ENCODE results near the gene ERN1. TPM values are rescaled to one million over a fixed set of nuclear protein-coding genes. Genes with fewer than 3 reads are reported as not detected.

Gene ERN1
- total RNA-seq, 4 donors from 2014 or later = 17.2 to 30.0 (median 24.0) TPM

GRCh38 chr17:64094412-64094811 lies 35.5 kb downstream of the ERN1 start:
- Histone ChIP-seq H3K4me1 (no peaks in the 10 kb centered on the region), H3K27me3 (no peaks in the 10 kb centered on the region), H3K27ac (no peak overlapping the region), H3K4me3 (no peak overlapping the region), H3K9me3 (no peaks in the 10 kb centered on the region), H3K36me3 (peaks cover 0 to 15% (median 0%) of the 10 kb centered on the region in 3 donors)
- DNase-seq = no peak
- no peak for TF ChIP-seq POLR2A (IDR thresholded peaks at IDR 0.05)
- TF ChIP-seq, protein P1, sequence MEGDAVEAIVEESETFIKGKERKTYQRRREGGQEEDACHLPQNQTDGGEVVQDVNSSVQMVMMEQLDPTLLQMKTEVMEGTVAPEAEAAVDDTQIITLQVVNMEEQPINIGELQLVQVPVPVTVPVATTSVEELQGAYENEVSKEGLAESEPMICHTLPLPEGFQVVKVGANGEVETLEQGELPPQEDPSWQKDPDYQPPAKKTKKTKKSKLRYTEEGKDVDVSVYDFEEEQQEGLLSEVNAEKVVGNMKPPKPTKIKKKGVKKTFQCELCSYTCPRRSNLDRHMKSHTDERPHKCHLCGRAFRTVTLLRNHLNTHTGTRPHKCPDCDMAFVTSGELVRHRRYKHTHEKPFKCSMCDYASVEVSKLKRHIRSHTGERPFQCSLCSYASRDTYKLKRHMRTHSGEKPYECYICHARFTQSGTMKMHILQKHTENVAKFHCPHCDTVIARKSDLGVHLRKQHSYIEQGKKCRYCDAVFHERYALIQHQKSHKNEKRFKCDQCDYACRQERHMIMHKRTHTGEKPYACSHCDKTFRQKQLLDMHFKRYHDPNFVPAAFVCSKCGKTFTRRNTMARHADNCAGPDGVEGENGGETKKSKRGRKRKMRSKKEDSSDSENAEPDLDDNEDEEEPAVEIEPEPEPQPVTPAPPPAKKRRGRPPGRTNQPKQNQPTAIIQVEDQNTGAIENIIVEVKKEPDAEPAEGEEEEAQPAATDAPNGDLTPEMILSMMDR (IDR thresholded peaks at IDR 0.05) = no peak

DNA sequence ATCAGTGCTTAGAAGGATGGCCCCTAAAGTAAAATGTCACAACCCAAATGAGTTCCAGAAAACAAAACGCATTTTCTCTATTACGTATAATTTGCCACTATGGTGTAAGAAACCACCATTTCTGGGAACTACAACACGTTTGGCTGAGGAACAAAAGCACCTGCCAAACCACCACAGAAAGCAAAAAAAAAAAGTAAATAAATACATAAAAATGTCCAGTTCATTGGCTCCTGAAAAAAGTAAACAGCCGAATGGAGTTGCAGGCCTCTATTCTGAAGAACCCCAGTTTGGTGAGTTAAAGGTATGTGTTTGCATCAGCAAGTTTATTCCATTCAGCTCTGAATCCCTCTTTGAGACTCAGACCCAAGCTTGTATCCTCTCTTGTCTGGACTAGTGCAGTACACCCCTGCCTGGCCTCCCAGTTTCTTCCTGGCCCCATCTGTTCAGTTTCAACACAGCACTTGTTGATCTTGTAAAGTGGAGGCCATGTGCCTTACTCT lies 36.9 kb downstream of the ERN1 start:
- H3K4me1 ChIP-seq = no peaks in the 10 kb centered on the region
- H3K27me3 ChIP-seq = no peaks in the 10 kb centered on the region
- peak overlapping the region in 1 of 4 donors; percentile 3 for H3K27ac ChIP-seq
- no peak for DNase-seq
- no peaks in the 10 kb centered on the region for H3K9me3 ChIP-seq
- peaks cover 0 to 15% (median 0%) of the 10 kb centered on the region in 3 donors for H3K36me3 ChIP-seq
- no peak for TF ChIP-seq POLR2A (IDR thresholded peaks at IDR 0.05)
- TF ChIP-seq, protein P1 (IDR thresholded peaks at IDR 0.05) = no peak
- H3K4me3 ChIP-seq = no peak overlapping the region

DNA sequence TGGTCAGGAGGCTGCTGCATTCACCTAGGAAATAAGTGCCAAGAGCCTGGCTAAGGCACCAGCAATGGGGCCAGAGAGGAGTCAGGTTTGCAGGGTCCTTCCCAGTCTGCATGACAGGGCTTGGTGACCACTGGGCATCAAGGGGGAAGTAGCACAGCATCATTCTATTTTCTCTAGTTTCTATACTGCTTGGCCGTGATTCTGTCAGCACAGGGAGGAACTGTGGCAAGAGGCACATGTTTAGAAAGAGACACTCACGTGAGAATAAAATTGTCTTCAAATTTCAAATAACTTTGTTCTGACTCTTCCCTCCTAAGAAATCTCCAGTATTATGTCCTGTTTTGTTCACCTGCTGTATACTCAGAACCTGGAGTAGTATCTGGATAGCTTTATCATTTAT lies 37.8 kb downstream of the ERN1 start:
- peak overlapping the region in 1 of 4 donors; percentile 7 for H3K27ac ChIP-seq

DNA sequence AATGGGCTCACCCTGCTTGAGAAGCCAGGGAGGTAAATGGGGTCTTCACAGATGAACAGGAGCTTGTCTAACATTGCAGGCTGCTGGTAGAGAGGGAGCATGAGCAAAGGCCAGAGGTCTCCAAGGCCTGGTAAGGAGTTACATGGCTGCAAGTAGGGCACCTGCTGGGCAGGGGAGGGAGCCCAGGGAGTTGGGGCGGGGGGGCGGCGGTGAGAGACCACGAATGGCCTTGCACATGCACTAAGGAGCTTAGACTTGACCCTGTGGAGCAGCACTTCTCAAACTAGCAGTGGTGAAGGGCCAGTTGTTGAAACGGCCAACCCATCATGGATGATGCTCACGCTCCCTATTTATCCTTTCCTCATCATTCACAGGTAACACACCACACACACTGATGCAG lies 38.4 kb downstream of the ERN1 start:
- Histone ChIP-seq H3K27ac (peak overlapping the region in 1 of 4 donors; percentile 7), H3K27me3 (no peaks in the 10 kb centered on the region), H3K36me3 (peaks cover 0 to 6% (median 0%) of the 10 kb centered on the region in 3 donors), H3K9me3 (no peaks in the 10 kb centered on the region), H3K4me1 (no peaks in the 10 kb centered on the region), H3K4me3 (no peak overlapping the region)
- TF ChIP-seq POLR2A (IDR thresholded peaks at IDR 0.05) = no peak
- TF ChIP-seq, protein P1 (IDR thresholded peaks at IDR 0.05) = no peak
- no peak for DNase-seq

More for the DNA sequence above, 37.8 kb downstream of the ERN1 start:
- H3K27me3 ChIP-seq = no peaks in the 10 kb centered on the region
- H3K9me3 ChIP-seq = no peaks in the 10 kb centered on the region
- H3K36me3 ChIP-seq = peaks cover 0 to 12% (median 0%) of the 10 kb centered on the region in 3 donors
- no peak overlapping the region for H3K4me3 ChIP-seq
- no peaks in the 10 kb centered on the region for H3K4me1 ChIP-seq
- no peak for DNase-seq
- TF ChIP-seq, protein P1 (IDR thresholded peaks at IDR 0.05) = no peak
- TF ChIP-seq POLR2A (IDR thresholded peaks at IDR 0.05) = no peak

GRCh38 chr17:64091116-64091515 lies 38.8 kb downstream of the ERN1 start:
- DNase-seq = no peak
- H3K4me1 ChIP-seq = no peaks in the 10 kb centered on the region
- TF ChIP-seq, protein P1 (IDR thresholded peaks at IDR 0.05) = no peak
- no peak for TF ChIP-seq POLR2A (IDR thresholded peaks at IDR 0.05)
- no peaks in the 10 kb centered on the region for H3K9me3 ChIP-seq
- H3K4me3 ChIP-seq = no peak overlapping the region
- peaks cover 0 to 2% (median 0%) of the 10 kb centered on the region in 3 donors for H3K36me3 ChIP-seq
- peak overlapping the region in 1 of 4 donors; percentile 34 for H3K27ac ChIP-seq
- H3K27me3 ChIP-seq = no peaks in the 10 kb centered on the region

All from Peyer's patch (tissue), 4 donors.